Activated naive CD8-positive, alpha-beta T cell treated with anti-CD3 and anti-CD28 coated beads for 36 hours (primary cell): ENCODE results near the gene PACSIN1. TPM values are rescaled to one million over a fixed set of nuclear protein-coding genes. Genes with fewer than 3 reads are reported as not detected.

Source experiments
- DNase-seq: peaks from one replicate; pipeline ENCODE4 v3.0.0; 2021
- H3K27ac Mint-ChIP-seq: one replicate; pipeline ENCODE4 v1.8.0; 2022; ENCODE audit warnings: mild to moderate bottlenecking, moderate library complexity, mixed read lengths
- H3K27me3 Mint-ChIP-seq: one replicate; pipeline ENCODE4 v1.8.0; 2022; ENCODE audit warnings: mild to moderate bottlenecking, mixed read lengths
- H3K36me3 Mint-ChIP-seq: one replicate; pipeline ENCODE4 v1.8.0; 2021; ENCODE audit warnings: mild to moderate bottlenecking, mixed read lengths
- H3K4me1 Mint-ChIP-seq: one replicate; pipeline ENCODE4 v1.8.0; 2021; ENCODE audit warnings: mixed read lengths
- H3K4me3 Mint-ChIP-seq: one replicate; pipeline ENCODE4 v1.8.0; 2022; ENCODE audit warnings: mild to moderate bottlenecking, moderate library complexity, mixed read lengths
- H3K9me3 Mint-ChIP-seq: one replicate; pipeline ENCODE4 v1.8.0; 2022; ENCODE audit warnings: mixed read lengths
- total RNA-seq, 2 experiments: library from RNA; stranded (reverse); gene quantifications; one replicate each; pipeline ENCODE4 v1.2.3, GENCODE V29; 2021

Gene PACSIN1
- total RNA-seq, 2 experiments from 2014 or later, result 0.19 to 0.28 TPM

GRCh38 chr6:34571388-34571787, 105.5 kb downstream of the PACSIN1 start:
- no peak for DNase-seq
- peaks cover 3% of the 10 kb centered on the region for H3K27me3 Mint-ChIP-seq
- no peaks in the 10 kb centered on the region for H3K9me3 Mint-ChIP-seq
- H3K4me3 Mint-ChIP-seq, result no peak overlapping the region
- no peaks in the 10 kb centered on the region for H3K36me3 Mint-ChIP-seq
- no peak overlapping the region for H3K27ac Mint-ChIP-seq
- H3K4me1 Mint-ChIP-seq, result no peaks in the 10 kb centered on the region

- Mint-ChIP-seq H3K36me3 (no peaks in the 10 kb centered on the region), H3K4me3 (no peak overlapping the region), H3K9me3 (no peaks in the 10 kb centered on the region), H3K4me1 (peaks cover 2% of the 10 kb centered on the region), H3K27me3 (no peaks in the 10 kb centered on the region), H3K27ac (no peak overlapping the region)
- no peak for DNase-seq
These were observed 106.1 kb downstream of the PACSIN1 start for GRCh38 chr6:34572021-34572420.

- Mint-ChIP-seq H3K27ac (no peak overlapping the region), H3K36me3 (no peaks in the 10 kb centered on the region), H3K4me1 (peaks cover 2% of the 10 kb centered on the region), H3K4me3 (no peak overlapping the region), H3K27me3 (no peaks in the 10 kb centered on the region), H3K9me3 (no peaks in the 10 kb centered on the region)
- no peak for DNase-seq
These were observed 106.7 kb downstream of the PACSIN1 start for GRCh38 chr6:34572585-34572984.

GRCh38 chr6:34573567-34574183, 107.8 kb downstream of the PACSIN1 start:
- no peaks in the 10 kb centered on the region for H3K36me3 Mint-ChIP-seq
- peaks cover 2% of the 10 kb centered on the region for H3K4me1 Mint-ChIP-seq
- DNase-seq, result no peak
- no peaks in the 10 kb centered on the region for H3K27me3 Mint-ChIP-seq
- no peak overlapping the region for H3K27ac Mint-ChIP-seq
- no peaks in the 10 kb centered on the region for H3K9me3 Mint-ChIP-seq
- no peak overlapping the region for H3K4me3 Mint-ChIP-seq

- Mint-ChIP-seq H3K4me3 (no peak overlapping the region), H3K36me3 (no peaks in the 10 kb centered on the region), H3K9me3 (no peaks in the 10 kb centered on the region), H3K4me1 (peaks cover 2% of the 10 kb centered on the region), H3K27me3 (no peaks in the 10 kb centered on the region), H3K27ac (no peak overlapping the region)
- DNase-seq, result no peak
These were observed 108.9 kb downstream of the PACSIN1 start for GRCh38 chr6:34574647-34575293.

GRCh38 chr6:34575326-34575725, 109.5 kb downstream of the PACSIN1 start:
- no peaks in the 10 kb centered on the region for H3K9me3 Mint-ChIP-seq
- no peaks in the 10 kb centered on the region for H3K36me3 Mint-ChIP-seq
- H3K4me3 Mint-ChIP-seq, result no peak overlapping the region
- DNase-seq, result no peak
- no peaks in the 10 kb centered on the region for H3K27me3 Mint-ChIP-seq
- H3K27ac Mint-ChIP-seq, result no peak overlapping the region
- peaks cover 2% of the 10 kb centered on the region for H3K4me1 Mint-ChIP-seq

GRCh38 chr6:34576286-34576955, 110.5 kb downstream of the PACSIN1 start:
- Mint-ChIP-seq H3K4me1 (peaks cover 2% of the 10 kb centered on the region), H3K27ac (no peak overlapping the region), H3K36me3 (no peaks in the 10 kb centered on the region), H3K4me3 (no peak overlapping the region), H3K9me3 (no peaks in the 10 kb centered on the region), H3K27me3 (no peaks in the 10 kb centered on the region)
- no peak for DNase-seq

GRCh38 chr6:34578445-34579262, 112.8 kb downstream of the PACSIN1 start:
- Mint-ChIP-seq H3K9me3 (no peaks in the 10 kb centered on the region), H3K27ac (no peak overlapping the region), H3K36me3 (no peaks in the 10 kb centered on the region), H3K4me3 (no peak overlapping the region), H3K4me1 (peaks cover 4% of the 10 kb centered on the region), H3K27me3 (no peaks in the 10 kb centered on the region)
- DNase-seq, result no peak

- no peaks in the 10 kb centered on the region for H3K9me3 Mint-ChIP-seq
- no peak for DNase-seq
- H3K4me3 Mint-ChIP-seq, result no peak overlapping the region
- H3K27ac Mint-ChIP-seq, result no peak overlapping the region
- no peaks in the 10 kb centered on the region for H3K36me3 Mint-ChIP-seq
- H3K27me3 Mint-ChIP-seq, result no peaks in the 10 kb centered on the region
- peaks cover 4% of the 10 kb centered on the region for H3K4me1 Mint-ChIP-seq
These were observed 115.1 kb downstream of the PACSIN1 start for GRCh38 chr6:34580707-34581560.

GRCh38 chr6:34581561-34581920, 115.7 kb downstream of the PACSIN1 start:
- Mint-ChIP-seq H3K27ac (no peak overlapping the region), H3K9me3 (no peaks in the 10 kb centered on the region), H3K4me3 (no peak overlapping the region), H3K27me3 (no peaks in the 10 kb centered on the region), H3K4me1 (peaks cover 3% of the 10 kb centered on the region), H3K36me3 (no peaks in the 10 kb centered on the region)
- DNase-seq, result no peak

- Mint-ChIP-seq H3K27me3 (no peaks in the 10 kb centered on the region), H3K9me3 (no peaks in the 10 kb centered on the region), H3K27ac (no peak overlapping the region), H3K36me3 (no peaks in the 10 kb centered on the region), H3K4me1 (peaks cover 2% of the 10 kb centered on the region), H3K4me3 (no peak overlapping the region)
- DNase-seq, result no peak
These were observed 117.6 kb downstream of the PACSIN1 start for GRCh38 chr6:34583461-34583860.

- no peak overlapping the region for H3K27ac Mint-ChIP-seq
- H3K9me3 Mint-ChIP-seq, result no peaks in the 10 kb centered on the region
- no peaks in the 10 kb centered on the region for H3K36me3 Mint-ChIP-seq
- H3K4me1 Mint-ChIP-seq, result peaks cover 2% of the 10 kb centered on the region
- DNase-seq, result no peak
- H3K4me3 Mint-ChIP-seq, result no peak overlapping the region
- no peaks in the 10 kb centered on the region for H3K27me3 Mint-ChIP-seq
These were observed 118.2 kb downstream of the PACSIN1 start for GRCh38 chr6:34583861-34584604.

- Mint-ChIP-seq H3K9me3 (no peaks in the 10 kb centered on the region), H3K4me1 (peaks cover 2% of the 10 kb centered on the region), H3K36me3 (peaks cover 1% of the 10 kb centered on the region), H3K27me3 (no peaks in the 10 kb centered on the region), H3K27ac (no peak overlapping the region), H3K4me3 (no peak overlapping the region)
- DNase-seq, result no peak
These were observed 118.8 kb downstream of the PACSIN1 start for GRCh38 chr6:34584694-34585093.
